IPS DF 4.7 (cell line): Measurements from ENCODE around the gene TTLL5.

Experiments
- DNase-seq: peaks from one replicate; pipeline ENCODE4 v3.0.0-alpha.2; 2013; ENCODE audit warnings: low spot score; ENCODE audit errors: extremely low read depth

The TTLL5 gene

GRCh38 chr14:75660630-75661498 is at the start of gene TTLL5, which contains the start of gene ERG28:
Gene TTLL5, plus strand, starts transcription at chr14:75661246. Its CDS starts 1,904 bp downstream, at chr14:75663150.
Gene ERG28, minus strand, starts transcription at chr14:75660876. Its CDS starts 3,374 bp downstream, at chr14:75657502.
- peak; percentile 96 for DNase-seq

- DNase-seq: no peak
Observed at GRCh38 chr14:75612157-75612556, 48.9 kb upstream of the TTLL5 start.

- no peak for DNase-seq
Observed at GRCh38 chr14:75614179-75614578, 46.9 kb upstream of the TTLL5 start.

GRCh38 chr14:75615200-75615599 is 45.8 kb upstream of the TTLL5 start:
- no peak for DNase-seq

GRCh38 chr14:75619548-75619947 is 41.5 kb upstream of the TTLL5 start:
- DNase-seq: no peak

GRCh38 chr14:75625034-75625433 is 36.0 kb upstream of the TTLL5 start:
- no peak for DNase-seq

GRCh38 chr14:75626396-75626795 is 34.6 kb upstream of the TTLL5 start:
- no peak for DNase-seq

- DNase-seq: no peak
Observed at GRCh38 chr14:75626863-75627262, 34.2 kb upstream of the TTLL5 start.

GRCh38 chr14:75627406-75627805 is 33.6 kb upstream of the TTLL5 start:
- DNase-seq: no peak

GRCh38 chr14:75628816-75629215 is 32.2 kb upstream of the TTLL5 start:
- no peak for DNase-seq

- no peak for DNase-seq
Observed at GRCh38 chr14:75630695-75631452, 30.2 kb upstream of the TTLL5 start.

GRCh38 chr14:75631453-75631831 is 29.6 kb upstream of the TTLL5 start:
- no peak for DNase-seq

- DNase-seq: no peak
Observed at GRCh38 chr14:75634848-75635247, 26.2 kb upstream of the TTLL5 start.

- DNase-seq: no peak
Observed at GRCh38 chr14:75636100-75636692, 24.9 kb upstream of the TTLL5 start.

- DNase-seq: no peak
Observed at GRCh38 chr14:75640876-75641275, 20.2 kb upstream of the TTLL5 start.

- no peak for DNase-seq
Observed at GRCh38 chr14:75643985-75644384, 17.1 kb upstream of the TTLL5 start.

GRCh38 chr14:75645056-75645455 is 16.0 kb upstream of the TTLL5 start:
- no peak for DNase-seq

GRCh38 chr14:75646762-75647161 is 14.3 kb upstream of the TTLL5 start:
- no peak for DNase-seq

GRCh38 chr14:75647640-75648039 is 13.4 kb upstream of the TTLL5 start:
- no peak for DNase-seq

- no peak for DNase-seq
Observed at GRCh38 chr14:75648066-75648838, 12.8 kb upstream of the TTLL5 start.

GRCh38 chr14:75649337-75649736 is 11.7 kb upstream of the TTLL5 start:
- DNase-seq: no peak
